Fibroblast of the conjunctiva (primary cell): ENCODE data around the gene PLA2G5.
A peak's percentile ranks its signal among the peaks of the same experiment; 100 is the strongest.
"Not testable (repeated sequence)": the region's sequence is repeated elsewhere in the genome, so short reads cannot be mapped to it uniquely, and the experiment has no call there.

Source experiments
- DNase-seq: peaks from one replicate; pipeline ENCODE4 v3.0.0-alpha.2; 2010; ENCODE audit warnings: low read depth

The PLA2G5 gene, protein sequence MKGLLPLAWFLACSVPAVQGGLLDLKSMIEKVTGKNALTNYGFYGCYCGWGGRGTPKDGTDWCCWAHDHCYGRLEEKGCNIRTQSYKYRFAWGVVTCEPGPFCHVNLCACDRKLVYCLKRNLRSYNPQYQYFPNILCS

DNA sequence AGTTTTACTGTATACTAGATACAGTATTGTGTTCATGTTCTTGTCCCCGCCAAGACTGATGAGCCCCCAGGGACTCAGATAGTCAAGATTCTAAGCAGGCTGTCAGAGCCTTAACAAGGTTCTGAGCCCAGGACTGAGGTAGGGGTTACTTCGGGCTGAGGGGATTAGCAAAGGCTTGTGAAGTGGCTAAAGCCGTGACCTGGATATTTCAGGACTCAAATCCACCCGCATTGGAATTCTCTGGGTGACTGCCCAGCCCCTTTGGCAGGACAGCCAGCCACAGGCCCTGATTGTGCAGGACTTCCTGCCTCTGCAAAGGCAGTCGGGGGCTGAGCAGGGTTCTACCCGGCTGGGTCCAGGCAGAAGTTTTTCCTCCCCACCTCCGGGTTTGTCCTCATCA is at the start of gene PLA2G5:
TSS of gene PLA2G5 (plus strand) at position 321 of the 400 bp plus-strand sequence. CDS start 14,637 bp downstream, outside the sequence.
- no peak for DNase-seq

DNA sequence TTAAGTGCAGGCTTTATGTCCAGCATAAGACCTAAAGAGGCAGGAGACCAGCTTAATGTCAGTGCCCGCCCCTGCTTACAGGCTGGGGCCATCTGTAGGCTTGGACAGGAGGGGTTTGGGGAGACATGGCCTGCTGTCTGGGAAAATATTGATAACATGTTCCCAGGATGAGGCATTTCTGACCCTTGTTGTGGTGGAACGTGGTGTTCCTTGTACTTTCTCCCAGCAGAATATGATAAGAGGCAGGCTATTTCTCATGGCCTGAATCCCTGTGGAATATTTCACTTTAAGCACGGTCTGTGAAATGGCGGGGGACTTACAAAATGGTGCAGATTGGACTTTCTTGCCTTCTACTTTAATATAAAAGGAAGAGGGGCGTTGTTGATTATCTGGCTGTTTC is 41.9 kb upstream of the PLA2G5 start:
- no peak for DNase-seq

DNA sequence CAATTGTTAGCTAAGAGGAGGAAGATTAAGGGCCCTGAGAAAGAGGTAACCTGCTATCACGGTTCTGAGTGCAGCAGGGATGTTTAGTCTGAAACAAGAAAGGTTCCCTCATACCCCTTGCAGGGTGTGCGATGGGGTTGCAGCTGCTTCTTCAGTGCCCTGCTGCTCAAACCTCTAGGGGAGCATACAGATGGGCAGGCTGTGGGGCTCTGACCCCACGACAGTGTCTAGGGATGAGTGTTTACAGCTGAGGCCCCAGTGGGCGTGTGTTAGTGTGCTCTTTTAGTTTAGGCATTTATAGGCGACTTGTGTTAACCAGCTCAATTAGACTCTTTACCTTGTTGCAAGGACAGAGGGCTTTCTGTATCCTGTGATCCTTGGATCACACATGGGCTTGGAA is 41.3 kb upstream of the PLA2G5 start:
- no peak for DNase-seq

GRCh38 chr1:20029178-20029912 is 40.6 kb upstream of the PLA2G5 start:
- DNase-seq = no peak

GRCh38 chr1:20030436-20031151 is 39.4 kb upstream of the PLA2G5 start:
- not testable (repeated sequence) for DNase-seq

GRCh38 chr1:20031161-20031560 is 38.8 kb upstream of the PLA2G5 start:
- no peak for DNase-seq

- DNase-seq = no peak
Observed at GRCh38 chr1:20031836-20032235, 38.2 kb upstream of the PLA2G5 start.

DNA sequence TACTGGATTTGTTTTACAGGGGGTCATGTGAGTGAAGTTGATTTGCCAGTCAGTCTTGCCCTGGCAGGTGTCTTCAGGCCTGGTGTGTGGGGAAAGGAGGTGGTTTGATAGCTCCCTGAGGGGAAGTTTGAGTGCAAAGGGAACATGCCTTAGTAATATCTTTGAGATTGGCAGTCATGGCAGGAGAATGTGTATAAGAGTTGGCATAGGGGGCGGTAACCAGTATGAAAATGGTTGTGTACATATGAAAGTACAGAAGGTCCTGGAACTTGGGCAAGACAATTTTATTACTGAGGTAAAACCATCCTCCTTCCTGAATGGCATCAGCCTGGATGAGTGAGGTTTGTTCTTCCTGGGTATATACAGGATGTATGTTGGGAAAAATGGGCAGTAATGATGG is 37.6 kb upstream of the PLA2G5 start:
- no peak for DNase-seq

GRCh38 chr1:20033420-20033819 is 36.6 kb upstream of the PLA2G5 start:
- DNase-seq = no peak

- DNase-seq = no peak
Observed at GRCh38 chr1:20035114-20035513, 34.9 kb upstream of the PLA2G5 start.

DNA sequence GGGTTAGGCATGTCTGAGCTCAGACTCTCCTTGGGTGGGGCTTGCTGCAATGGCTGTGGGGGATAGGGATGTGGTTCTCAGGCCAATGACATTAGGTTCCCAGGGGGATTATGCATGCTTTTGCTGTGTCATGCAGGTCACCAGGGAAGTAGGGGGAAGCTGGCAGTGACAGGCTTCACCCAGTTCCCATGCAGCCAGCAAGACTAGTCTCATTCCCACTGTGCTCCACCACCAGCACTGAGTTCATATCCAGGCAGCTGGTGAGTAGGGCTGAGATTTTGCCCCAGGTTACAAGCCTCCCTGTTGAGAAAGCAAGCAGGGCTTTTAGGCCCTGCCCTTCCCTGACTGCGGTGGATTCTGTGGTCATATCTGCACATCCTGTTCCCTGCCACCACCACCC is 32.1 kb upstream of the PLA2G5 start:
- no peak for DNase-seq

DNA sequence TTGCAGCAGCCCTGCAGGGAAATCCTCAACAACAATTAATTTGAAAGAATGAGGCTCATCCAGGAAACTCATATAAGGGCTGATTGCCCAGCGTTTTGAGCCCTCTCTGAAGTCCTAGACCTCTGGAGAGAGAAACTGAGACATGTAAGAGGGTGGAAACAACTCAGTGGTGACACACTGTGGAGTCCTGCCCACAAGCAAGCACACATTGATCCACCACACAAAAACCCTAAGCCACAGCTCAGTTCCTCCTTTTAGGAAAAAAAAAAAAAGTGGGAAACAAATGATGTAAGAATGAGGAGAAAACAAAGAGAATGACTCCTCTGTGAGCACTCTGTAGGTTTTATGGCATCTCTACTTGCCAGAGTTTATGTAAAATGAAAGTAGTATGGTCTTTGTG is 22.9 kb upstream of the PLA2G5 start:
- DNase-seq = no peak

- DNase-seq = no peak
Observed at GRCh38 chr1:20048563-20048962, 21.4 kb upstream of the PLA2G5 start.

DNA sequence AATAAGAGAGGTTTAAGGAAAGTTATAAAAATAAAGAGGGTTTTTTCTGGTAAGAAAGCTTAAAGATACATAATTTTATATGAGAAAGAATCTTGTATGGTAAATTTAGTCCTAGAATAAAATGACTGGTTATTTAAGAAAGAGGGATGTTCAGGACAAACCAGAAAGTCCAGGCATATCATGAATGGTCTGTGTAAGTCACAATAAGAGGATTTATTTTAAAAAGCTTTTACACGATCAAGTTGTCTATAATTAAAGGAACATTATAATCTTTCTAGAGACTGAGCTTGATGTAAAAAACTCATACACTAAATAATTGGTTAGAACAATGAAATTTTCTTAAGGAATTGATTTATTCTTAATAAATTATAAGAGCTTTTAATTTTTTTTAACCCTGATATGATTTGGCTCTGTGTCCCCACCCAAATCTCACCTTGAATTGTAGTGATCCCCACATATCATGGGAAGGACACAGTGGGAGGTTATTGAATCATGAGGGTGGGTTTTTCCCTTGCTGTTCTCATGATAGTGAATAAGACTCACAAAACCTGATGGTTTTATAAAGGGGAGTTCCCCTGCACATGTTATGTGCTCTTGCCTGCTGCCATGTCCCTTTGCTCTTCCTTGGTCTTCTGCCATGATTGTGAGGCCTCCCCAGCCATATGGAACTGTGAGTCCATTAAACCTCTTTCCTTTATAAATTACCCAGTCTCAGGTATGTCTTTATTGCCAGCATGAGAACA is 20.8 kb upstream of the PLA2G5 start:
- DNase-seq = not testable (repeated sequence)

DNA sequence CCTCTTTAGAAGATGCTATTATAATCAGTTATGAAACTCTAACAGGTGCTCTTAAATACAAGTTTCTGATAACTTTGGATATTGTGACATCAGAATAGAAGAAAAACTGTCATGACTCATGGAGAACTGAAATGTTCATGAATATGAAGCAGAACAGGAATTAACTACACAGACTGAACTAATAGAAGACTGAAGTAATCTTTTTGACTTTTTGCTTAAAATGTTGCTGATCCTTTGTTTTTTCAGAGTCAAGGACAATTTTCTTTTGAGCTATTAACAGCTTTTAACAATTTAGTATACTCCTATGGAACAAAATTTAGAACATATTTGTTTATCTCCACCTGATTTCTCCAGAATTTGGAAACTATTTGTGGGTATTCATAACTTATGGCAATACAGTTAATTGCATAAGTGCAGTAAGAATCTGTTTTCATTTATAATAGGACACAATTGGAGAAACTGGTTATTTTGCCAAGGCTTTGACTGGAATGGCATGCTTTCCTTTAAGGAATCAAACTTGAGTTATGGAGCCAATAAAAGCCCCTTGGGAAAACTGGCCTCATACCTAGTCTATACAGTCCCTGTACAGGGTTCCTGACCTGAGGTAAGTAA is 18.7 kb upstream of the PLA2G5 start:
- no peak for DNase-seq

GRCh38 chr1:20052386-20052785 is 17.6 kb upstream of the PLA2G5 start:
- DNase-seq = no peak

GRCh38 chr1:20057886-20058420 is 12.0 kb upstream of the PLA2G5 start:
- DNase-seq = no peak

GRCh38 chr1:20058531-20058930 is 11.5 kb upstream of the PLA2G5 start:
- DNase-seq = no peak

DNA sequence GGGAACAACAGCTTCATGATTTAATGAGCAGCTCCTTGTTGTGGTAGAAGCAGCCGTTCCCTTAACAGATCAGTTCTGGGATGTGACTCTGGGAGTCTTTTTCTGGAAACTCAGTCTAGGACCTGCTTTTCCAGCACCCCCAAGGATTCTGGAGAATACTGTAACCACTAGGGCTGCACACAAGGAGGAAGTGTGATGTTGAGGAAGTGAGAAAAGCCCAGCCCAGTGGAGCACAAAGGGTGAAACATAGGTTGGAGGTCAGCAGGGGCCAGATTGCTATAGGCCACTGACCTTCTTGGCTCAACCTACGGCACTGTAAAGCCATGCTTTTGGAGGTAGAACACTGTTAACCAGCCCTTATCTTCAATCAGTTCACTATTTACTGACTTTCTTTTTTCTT is 10.1 kb upstream of the PLA2G5 start:
- no peak for DNase-seq

DNA sequence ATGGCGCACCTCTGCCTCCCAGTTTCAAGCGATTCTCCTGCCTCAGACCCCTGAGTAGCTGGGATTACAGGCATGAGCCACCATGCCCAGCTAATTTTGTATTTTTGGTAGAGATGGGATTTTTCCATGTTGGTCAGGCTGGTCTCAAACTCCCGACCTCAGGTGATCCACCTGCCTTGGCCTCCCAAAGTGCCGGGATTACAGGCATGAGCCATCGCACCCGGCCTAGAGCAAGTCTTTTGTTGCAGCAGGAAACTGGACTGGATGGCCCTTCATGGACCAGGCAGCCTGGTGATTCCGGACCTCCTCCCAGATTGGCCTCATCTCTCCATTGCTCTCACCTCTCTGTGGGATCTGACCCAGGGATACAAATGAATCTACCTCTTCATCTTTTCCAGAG is 9.2 kb upstream of the PLA2G5 start:
- not testable (repeated sequence) for DNase-seq

- no peak for DNase-seq
Observed at GRCh38 chr1:20061866-20062265, 8.1 kb upstream of the PLA2G5 start.

GRCh38 chr1:20063861-20064292 is 6.1 kb upstream of the PLA2G5 start:
- peak; percentile 8 for DNase-seq
